Keratinocyte (primary cell): Measurements from ENCODE around the gene MICALL2. TPM values are rescaled to one million over a fixed set of nuclear protein-coding genes. Genes with fewer than 3 reads are reported as not detected.

ENCODE experiments used
- DNase-seq: peaks from one replicate; pipeline ENCODE4 v3.0.0-alpha.2; 2011; ENCODE audit warnings: low read depth, missing footprints, low spot score
- FAIRE-seq: peaks from 2 replicates; lab custom pipeline; 2011; peaks lifted over from hg19 to GRCh38; lab: Jason Lieb, UNC
- H2AFZ ChIP-seq: 2 replicates; pipeline ENCODE4 v1.6.0; 2012; ENCODE audit warnings: low read length, control low read depth, inconsistent platforms; ENCODE audit not compliant: control insufficient read depth
- H3K27ac ChIP-seq: 2 replicates; pipeline ENCODE4 v1.5.1; 2011; ENCODE audit warnings: low read length; ENCODE audit not compliant: control insufficient read depth, insufficient read depth
- H3K27me3 ChIP-seq: 3 replicates; pipeline ENCODE4 v1.6.0; 2011; ENCODE audit warnings: low read length; ENCODE audit not compliant: control insufficient read depth, insufficient read depth; ENCODE audit errors: extremely low read depth
- H3K36me3 ChIP-seq, 2 experiments: 2 replicates in 1 of 2; 3 replicates in 1 of 2; pipeline ENCODE4 v1.5.1; 2011; ENCODE audit warnings: low read length in 2 of 2, mild to moderate bottlenecking in 1 of 2; ENCODE audit not compliant: control insufficient read depth in 2 of 2, insufficient read depth in 2 of 2; ENCODE audit errors: extremely low read depth in 1 of 2
- H3K4me1 ChIP-seq: 3 replicates; pipeline ENCODE4 v1.5.1; 2011; ENCODE audit warnings: low read length; ENCODE audit not compliant: control insufficient read depth, insufficient read depth; ENCODE audit errors: extremely low read depth
- H3K4me2 ChIP-seq: 3 replicates; pipeline ENCODE4 v1.6.0; 2011; ENCODE audit warnings: low read depth, low read length; ENCODE audit not compliant: control insufficient read depth, insufficient read depth; ENCODE audit errors: extremely low read depth
- H3K4me3 ChIP-seq, 3 experiments: fragments of 200-600 bp in 1 of 3; sonication (generic) in 1 of 3; 2 replicates in 2 of 3; 3 replicates in 1 of 3; pipeline ENCODE4 v1.5.1; 2011 to 2016; ENCODE audit warnings: low read length in 3 of 3, mild to moderate bottlenecking in 3 of 3, control low read depth in 2 of 3, inconsistent platforms in 1 of 3, low read depth in 1 of 3, mixed read lengths in 1 of 3, mixed run types in 1 of 3, moderate library complexity in 1 of 3; ENCODE audit not compliant: control insufficient read depth in 2 of 3, insufficient read depth in 2 of 3; ENCODE audit errors: extremely low read depth in 1 of 3
- H3K79me2 ChIP-seq: 2 replicates; pipeline ENCODE4 v1.6.0; 2012; ENCODE audit warnings: low read length; ENCODE audit not compliant: control insufficient read depth, insufficient read depth
- H3K9ac ChIP-seq: 3 replicates; pipeline ENCODE4 v1.6.0; 2011; ENCODE audit warnings: low read length; ENCODE audit not compliant: control insufficient read depth, insufficient read depth; ENCODE audit errors: extremely low read depth
- H3K9me1 ChIP-seq: 3 replicates; pipeline ENCODE4 v1.6.0; 2011; ENCODE audit warnings: low read length; ENCODE audit not compliant: control insufficient read depth, insufficient read depth; ENCODE audit errors: extremely low read depth
- H3K9me3 ChIP-seq: 2 replicates; pipeline ENCODE4 v1.5.1; 2012; ENCODE audit warnings: low read depth, low read length; ENCODE audit not compliant: control insufficient read depth
- H4K20me1 ChIP-seq: 3 replicates; pipeline ENCODE4 v1.6.0; 2011; ENCODE audit warnings: low read length; ENCODE audit not compliant: control insufficient read depth, insufficient read depth; ENCODE audit errors: extremely low read depth
- EZH2 ChIP-seq: IDR thresholded peaks from one replicate; pipeline ENCODE4 v1.6.1; 2012; ENCODE audit warnings: inconsistent platforms, mild to moderate bottlenecking, low read length, moderate library complexity
- dilution Hi-C: fragments of 300-500 bp; cut with MboI; formaldehyde crosslinking; loops from one replicate; pipeline ENCODE4 v1.7.0; 2020; ENCODE audit warnings: low sequenced_read_pairs; ENCODE audit not compliant: extremely low pct_ligation_motif_present
- polyA plus RNA-seq, 5 experiments: library from polyadenylated mRNA; depleted of rRNA in 3 of 5; stranded (reverse) in 3 of 5; stranded (forward) in 1 of 5; unstranded in 1 of 5; fragments of >200 nt; gene quantifications; 1 replicate in 1 of 5; 2 replicates in 3 of 5; 3 replicates in 1 of 5; pipeline versions ENCODE4 v1.2.1 to v1.2.3, GENCODE V29; 2011 to 2012; ENCODE audit warnings: missing spikeins in 2 of 5, low read depth in 1 of 5, low replicate concordance in 1 of 5
- TF ChIP-seq, protein P1 (sequence below), 3 experiments: IDR thresholded peaks in 1 of 3; conservative IDR thresholded peaks in 1 of 3; optimal IDR thresholded peaks in 1 of 3; 2 replicates in 2 of 3; 3 replicates in 1 of 3; pipeline versions ENCODE3 to v1.5.1; 2011; ENCODE audit warnings: low read length in 3 of 3, mild to moderate bottlenecking in 3 of 3, moderate library complexity in 2 of 3, control low read depth in 1 of 3, inconsistent platforms in 1 of 3; ENCODE audit not compliant: insufficient read depth in 2 of 3; ENCODE audit errors: extremely low read depth in 1 of 3

Gene MICALL2
- polyA plus RNA-seq, 1 donor (not counting 4 experiments of a cell fraction or from before 2014, with no cell fraction given), result 10.4 TPM

DNA sequence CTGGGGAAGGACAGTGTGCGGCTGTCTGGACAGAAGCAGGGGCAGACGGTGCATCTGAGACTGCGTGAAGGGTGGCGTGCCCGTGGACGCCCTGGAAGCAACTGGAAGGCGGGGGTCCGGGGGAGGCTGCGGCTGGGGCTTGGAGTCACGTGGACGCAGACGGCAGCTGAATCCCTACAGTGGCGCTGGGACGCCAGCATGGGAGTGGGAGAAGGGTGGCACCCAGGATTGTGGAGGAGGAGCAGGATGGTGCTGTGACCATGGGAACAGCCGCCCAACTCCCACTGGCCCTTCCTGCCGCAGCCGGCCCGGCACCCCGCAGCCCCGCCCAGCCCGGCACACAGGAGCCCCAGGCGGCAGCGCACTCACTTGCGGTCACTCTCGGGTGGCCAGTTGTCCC lies 35.2 kb upstream of the MICALL2 start:
- Histone ChIP-seq H3K27me3 (no peaks in the 10 kb centered on the region), H3K4me1 (no peaks in the 10 kb centered on the region), H3K27ac (no peak overlapping the region), H3K79me2 (no peaks in the 10 kb centered on the region), H2AFZ (no peak overlapping the region), H3K9me3 (no peaks in the 10 kb centered on the region), H3K4me2 (no peak overlapping the region), H3K9me1 (no peaks in the 10 kb centered on the region), H4K20me1 (no peaks in the 10 kb centered on the region), H3K36me3 (peaks cover 27 to 33% of the 10 kb centered on the region in 2 experiments), H3K9ac (no peak overlapping the region), H3K4me3 (no peak overlapping the region)
- no peak for DNase-seq
- no peak for FAIRE-seq
- TF ChIP-seq, protein P1, sequence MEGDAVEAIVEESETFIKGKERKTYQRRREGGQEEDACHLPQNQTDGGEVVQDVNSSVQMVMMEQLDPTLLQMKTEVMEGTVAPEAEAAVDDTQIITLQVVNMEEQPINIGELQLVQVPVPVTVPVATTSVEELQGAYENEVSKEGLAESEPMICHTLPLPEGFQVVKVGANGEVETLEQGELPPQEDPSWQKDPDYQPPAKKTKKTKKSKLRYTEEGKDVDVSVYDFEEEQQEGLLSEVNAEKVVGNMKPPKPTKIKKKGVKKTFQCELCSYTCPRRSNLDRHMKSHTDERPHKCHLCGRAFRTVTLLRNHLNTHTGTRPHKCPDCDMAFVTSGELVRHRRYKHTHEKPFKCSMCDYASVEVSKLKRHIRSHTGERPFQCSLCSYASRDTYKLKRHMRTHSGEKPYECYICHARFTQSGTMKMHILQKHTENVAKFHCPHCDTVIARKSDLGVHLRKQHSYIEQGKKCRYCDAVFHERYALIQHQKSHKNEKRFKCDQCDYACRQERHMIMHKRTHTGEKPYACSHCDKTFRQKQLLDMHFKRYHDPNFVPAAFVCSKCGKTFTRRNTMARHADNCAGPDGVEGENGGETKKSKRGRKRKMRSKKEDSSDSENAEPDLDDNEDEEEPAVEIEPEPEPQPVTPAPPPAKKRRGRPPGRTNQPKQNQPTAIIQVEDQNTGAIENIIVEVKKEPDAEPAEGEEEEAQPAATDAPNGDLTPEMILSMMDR (optimal IDR thresholded peaks at IDR 0.05 in 1 of 3, IDR thresholded peaks at IDR 0.05 in 1 of 3, conservative IDR thresholded peaks at IDR 0.05 in 1 of 3; ENCODE audit: extremely low read depth in 1 of 3, insufficient read depth in 2 of 3, low read length in 3 of 3), result no peak
- TF ChIP-seq EZH2, result no peak
- dilution Hi-C loops, result no loop called here

DNA sequence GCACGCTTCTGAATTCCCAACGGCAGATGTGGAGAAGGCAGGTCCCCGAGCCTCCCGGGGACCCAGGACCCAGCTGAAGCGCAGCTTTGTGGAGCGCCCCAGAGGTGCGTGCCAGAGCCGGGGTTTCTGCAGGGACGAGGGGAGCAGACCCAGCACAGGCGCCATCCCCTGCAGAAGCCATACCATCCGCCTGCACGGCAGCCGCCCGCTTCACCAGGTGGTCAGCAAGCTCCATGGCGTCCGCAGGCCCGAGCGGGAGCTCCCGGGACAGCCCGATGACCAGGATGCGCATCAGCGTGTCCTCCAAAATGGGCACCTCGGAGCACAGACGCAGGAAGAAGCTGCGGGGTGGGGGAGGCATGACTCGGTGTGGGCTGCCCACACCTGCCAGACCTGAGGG lies 34.3 kb upstream of the MICALL2 start:
- Histone ChIP-seq H3K9ac (no peak overlapping the region), H3K4me2 (no peak overlapping the region), H3K36me3 (peaks cover 34 to 38% of the 10 kb centered on the region in 2 experiments), H3K4me1 (no peaks in the 10 kb centered on the region), H3K27me3 (no peaks in the 10 kb centered on the region), H3K79me2 (no peaks in the 10 kb centered on the region), H3K9me1 (no peaks in the 10 kb centered on the region), H4K20me1 (no peaks in the 10 kb centered on the region), H3K4me3 (no peak overlapping the region), H2AFZ (no peak overlapping the region), H3K27ac (no peak overlapping the region), H3K9me3 (no peaks in the 10 kb centered on the region)
- dilution Hi-C loops, result no loop called here
- no peak for TF ChIP-seq EZH2
- TF ChIP-seq, protein P1 (optimal IDR thresholded peaks at IDR 0.05 in 1 of 3, IDR thresholded peaks at IDR 0.05 in 1 of 3, conservative IDR thresholded peaks at IDR 0.05 in 1 of 3; ENCODE audit: extremely low read depth in 1 of 3, insufficient read depth in 2 of 3, low read length in 3 of 3), result no peak
- DNase-seq (no peak), FAIRE-seq (no peak)
